Liver (tissue), 9 donors: ENCODE data around the gene INPP5A. TPM values are rescaled to one million over a fixed set of nuclear protein-coding genes. Genes with fewer than 3 reads are reported as not detected.

Experiments used
- DNase-seq: peaks from one replicate; pipeline ENCODE4 v3.0.0-alpha.2; 2017; ENCODE audit warnings: low spot score
- H3K27ac ChIP-seq, 2 donors: one replicate each; pipeline ENCODE4 v1.7.0; 2013; ENCODE audit warnings: inconsistent platforms in 2 of 2, low read length in 2 of 2, control low read depth in 1 of 2, low read depth in 1 of 2, mild to moderate bottlenecking in 1 of 2
- H3K27me3 ChIP-seq, 4 donors: one replicate each; pipeline versions ENCODE4 v1.6.1 to v1.7.0; 2013; ENCODE audit warnings: low read length in 3 of 4, inconsistent platforms in 1 of 4, mild to moderate bottlenecking in 1 of 4, moderate library complexity in 1 of 4; ENCODE audit not compliant: control insufficient read depth in 4 of 4, insufficient read depth in 4 of 4
- H3K36me3 ChIP-seq, 4 donors: one replicate each; pipeline versions ENCODE4 v1.6.1 to v1.7.0; 2013; ENCODE audit warnings: low read length in 3 of 4, mild to moderate bottlenecking in 3 of 4, low read depth in 1 of 4, moderate library complexity in 1 of 4; ENCODE audit not compliant: control insufficient read depth in 4 of 4, insufficient read depth in 3 of 4
- H3K4me1 ChIP-seq, 4 donors: one replicate each; pipeline versions ENCODE4 v1.6.1 to v1.7.0; 2013; ENCODE audit warnings: low read length in 3 of 4, mild to moderate bottlenecking in 3 of 4, moderate library complexity in 1 of 4; ENCODE audit not compliant: control insufficient read depth in 4 of 4, insufficient read depth in 4 of 4
- H3K4me3 ChIP-seq, 3 donors: one replicate each; pipeline versions ENCODE4 v1.6.1 to v1.7.0; 2013; ENCODE audit warnings: low read length in 3 of 3, control low read depth in 1 of 3, low read depth in 1 of 3, mild to moderate bottlenecking in 1 of 3
- H3K9ac ChIP-seq, 2 donors: one replicate each; pipeline ENCODE4 v1.7.0; 2013; ENCODE audit warnings: low read length in 2 of 2, mild to moderate bottlenecking in 2 of 2, moderate library complexity in 2 of 2, control low read depth in 1 of 2, low read depth in 1 of 2
- H3K9me3 ChIP-seq, 4 donors: one replicate each; pipeline versions ENCODE4 v1.6.1 to v1.7.0; 2013; ENCODE audit warnings: low read length in 3 of 4; ENCODE audit not compliant: control insufficient read depth in 4 of 4
- ATF3 ChIP-seq: IDR thresholded peaks from 2 replicates; pipeline ENCODE4 v1.6.1; 2016; ENCODE audit warnings: antibody characterized with exemption
- EGR1 ChIP-seq, 2 donors: IDR thresholded peaks; 2 replicates each; pipeline ENCODE4 v1.6.1; 2016 to 2018; ENCODE audit warnings: antibody characterized with exemption in 2 of 2, low read depth in 2 of 2
- FOXA2 ChIP-seq: IDR thresholded peaks from 2 replicates; pipeline ENCODE4 v1.6.1; 2016; ENCODE audit warnings: antibody characterized with exemption
- GABPA ChIP-seq, 2 donors: IDR thresholded peaks in 1 of 2; conservative IDR thresholded peaks in 1 of 2; 2 replicates each; pipeline ENCODE4 v1.6.1; 2016; ENCODE audit warnings: antibody characterized with exemption in 2 of 2, mild to moderate bottlenecking in 1 of 2, moderate library complexity in 1 of 2
- MAX ChIP-seq: IDR thresholded peaks from 2 replicates; pipeline ENCODE4 v1.6.1; 2016; ENCODE audit warnings: antibody characterized with exemption
- NR2F2 ChIP-seq: IDR thresholded peaks from 2 replicates; pipeline ENCODE4 v1.6.1; 2016; ENCODE audit warnings: antibody characterized with exemption
- REST ChIP-seq: IDR thresholded peaks from 2 replicates; pipeline ENCODE4 v1.6.1; 2016; ENCODE audit warnings: antibody characterized with exemption, mild to moderate bottlenecking
- RXRA ChIP-seq, 2 donors: IDR thresholded peaks; 2 replicates each; pipeline ENCODE4 v1.6.1; 2017 to 2018; ENCODE audit warnings: antibody characterized with exemption in 2 of 2, mild to moderate bottlenecking in 1 of 2
- YY1 ChIP-seq: IDR thresholded peaks from 2 replicates; pipeline ENCODE4 v1.6.1; 2016; ENCODE audit warnings: antibody characterized with exemption, mild to moderate bottlenecking
- ZBTB33 ChIP-seq: IDR thresholded peaks from 2 replicates; pipeline ENCODE4 v1.6.1; 2016; ENCODE audit warnings: antibody characterized with exemption
- WGBS: extraction: QIAGEN DNeasy Blood & Tissue Kit; methylation state at CpG from one replicate; pipeline ENCODE4 v1.1.7; 2013; 5-methylcytosine and 5-hydroxymethylcytosine counted together
- polyA plus RNA-seq, 2 donors: library from polyadenylated mRNA; stranded (reverse) in 1 of 2; unstranded in 1 of 2; fragments of 200-250 nt in 1 of 2; fragments of >200 nt in 1 of 2; fragmentation: Nextera tagmentation in 1 of 2; extraction: Ambion mirVana in 1 of 2; gene quantifications; one replicate each; pipeline versions ENCODE4 v1.2.1 to v1.2.3, GENCODE V29; 2013 to 2015
- total RNA-seq, 2 donors: library from RNA; depleted of rRNA; stranded (reverse); fragments of >200 nt; gene quantifications; one replicate each; pipeline ENCODE4 v1.2.3, GENCODE V29; 2014
- donor health status: healthy.
- donor health status: healthy.
- donor health status: healthy.
- donor health status: healthy.
- donor health status: healthy.

INPP5A gene
- total and polyA plus RNA-seq, 4 donors = 4.3 to 26.5 (median 10.9) TPM

GRCh38 chr10:132500781-132501415 lies 36.7 kb upstream of the INPP5A start:
- no peak overlapping the region for H3K9ac ChIP-seq
- 88% methylated on average over 14 of the region's 14 CpGs for WGBS
- no peak for DNase-seq

More at GRCh38 chr10:132500781-132501415, 36.7 kb upstream of the INPP5A start:
- H3K27me3 ChIP-seq = no peaks in the 10 kb centered on the region
- no peak for TF ChIP-seq ZBTB33
- TF ChIP-seq MAX = no peak
- no peak for TF ChIP-seq EGR1 (IDR thresholded peaks at IDR 0.05; ENCODE audit: low read depth in 2 of 2)
- TF ChIP-seq FOXA2 = no peak
- TF ChIP-seq ATF3 = no peak
- TF ChIP-seq RXRA (IDR thresholded peaks at IDR 0.05) = no peak
- no peak for TF ChIP-seq YY1
- no peak for TF ChIP-seq NR2F2
- TF ChIP-seq REST = no peak
- TF ChIP-seq GABPA (IDR thresholded peaks at IDR 0.05 in 1 of 2, conservative IDR thresholded peaks at IDR 0.05 in 1 of 2) = no peak
- H3K27ac ChIP-seq = no peak overlapping the region
- H3K9me3 ChIP-seq = peaks cover 0 to 7% (median under 1%) of the 10 kb centered on the region in 4 donors
- no peak overlapping the region for H3K4me3 ChIP-seq
- H3K4me1 ChIP-seq = no peaks in the 10 kb centered on the region
- no peaks in the 10 kb centered on the region for H3K36me3 ChIP-seq
